ENCODE results near the gene CPNE7. TPM values are rescaled to one million over a fixed set of nuclear protein-coding genes. Genes with fewer than 3 reads are reported as not detected.

The CPNE7 gene
- total and polyA plus RNA-seq, 2 donors (not counting 1 experiment from before 2014, with no cell fraction given): 10.2 to 53.0 TPM

DNA sequence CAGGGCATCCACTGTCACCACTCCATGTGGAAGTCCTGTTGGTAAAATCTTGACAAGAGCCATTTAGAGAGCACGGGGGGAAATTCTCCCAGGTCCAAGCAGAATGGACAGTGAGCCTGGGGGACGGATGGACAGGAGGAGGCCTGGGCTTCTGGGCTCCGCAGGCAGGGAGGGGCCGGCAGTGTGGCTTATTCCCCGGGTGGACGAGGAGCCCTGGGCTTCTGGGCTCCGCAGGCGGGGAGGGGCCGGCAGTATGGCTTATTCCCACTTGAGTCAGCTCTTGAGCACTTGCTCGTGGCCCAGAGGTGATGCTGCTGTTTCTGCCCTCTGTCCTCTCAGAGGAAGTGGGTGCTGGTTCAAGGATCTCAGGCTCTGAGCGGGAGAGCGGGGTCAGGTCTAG, 37.3 kb upstream of the CPNE7 start:
- DNase-seq (ENCODE audit: low read depth in 2 of 2): no peak
- peaks cover 4% of the 10 kb centered on the region for H3K79me2 ChIP-seq (ENCODE audit: control insufficient read depth, insufficient read depth, low read length)
- no peak overlapping the region for H3K9ac ChIP-seq (ENCODE audit: insufficient read depth, low read length)
- no peaks in the 10 kb centered on the region for H3K27me3 ChIP-seq (ENCODE audit: control insufficient read depth, insufficient read depth, low read length)
- peaks cover 28% of the 10 kb centered on the region for H3K36me3 ChIP-seq (ENCODE audit: control insufficient read depth, insufficient read depth, low read length)
- H3K4me2 ChIP-seq (ENCODE audit: extremely low read depth, insufficient read depth, low read length): no peak overlapping the region
- no peak overlapping the region for H2AFZ ChIP-seq (ENCODE audit: low read length)
- H3K4me3 ChIP-seq (replicated peaks in 1 of 4; ENCODE audit: control extremely low read depth in 1 of 4, insufficient read depth in 1 of 4, low read depth in 3 of 4, low read length in 4 of 4): no peak overlapping the region
- H3K27ac ChIP-seq (ENCODE audit: insufficient read depth, low read length): no peak overlapping the region
- H3K9me3 ChIP-seq (ENCODE audit: control insufficient read depth, insufficient read depth, low read depth, low read length): no peaks in the 10 kb centered on the region
- H3K4me1 ChIP-seq (ENCODE audit: control insufficient read depth, extremely low read depth, insufficient read depth, low read length): no peaks in the 10 kb centered on the region
- no peaks in the 10 kb centered on the region for H4K20me1 ChIP-seq (ENCODE audit: control insufficient read depth, extremely low read depth, insufficient read depth, low read length)
- TF ChIP-seq CTCF (conservative IDR thresholded peaks at IDR 0.05 in 1 of 2, IDR thresholded peaks at IDR 0.05 in 1 of 2; ENCODE audit: low read depth in 1 of 2, low read length in 2 of 2) (no peak), EZH2 (IDR thresholded peaks at IDR 0.05; ENCODE audit: low read length, missing control alignments) (no peak)

GRCh38 chr16:89540557-89540956, 35.0 kb upstream of the CPNE7 start:
- H4K20me1 ChIP-seq (ENCODE audit: control insufficient read depth, extremely low read depth, insufficient read depth, low read length): no peaks in the 10 kb centered on the region
- H3K27me3 ChIP-seq (ENCODE audit: control insufficient read depth, insufficient read depth, low read length): no peaks in the 10 kb centered on the region
- no peak overlapping the region for H3K9ac ChIP-seq (ENCODE audit: insufficient read depth, low read length)
- H3K4me1 ChIP-seq (ENCODE audit: control insufficient read depth, extremely low read depth, insufficient read depth, low read length): no peaks in the 10 kb centered on the region
- no peak overlapping the region for H3K4me3 ChIP-seq (replicated peaks in 1 of 4; ENCODE audit: control extremely low read depth in 1 of 4, insufficient read depth in 1 of 4, low read depth in 3 of 4, low read length in 4 of 4)
- H2AFZ ChIP-seq (ENCODE audit: low read length): no peak overlapping the region
- TF ChIP-seq EZH2 (IDR thresholded peaks at IDR 0.05; ENCODE audit: low read length, missing control alignments): no peak
- no peak for TF ChIP-seq CTCF (conservative IDR thresholded peaks at IDR 0.05 in 1 of 2, IDR thresholded peaks at IDR 0.05 in 1 of 2; ENCODE audit: low read depth in 1 of 2, low read length in 2 of 2)
- H3K4me2 ChIP-seq (ENCODE audit: extremely low read depth, insufficient read depth, low read length): no peak overlapping the region
- H3K9me3 ChIP-seq (ENCODE audit: control insufficient read depth, insufficient read depth, low read depth, low read length): no peaks in the 10 kb centered on the region
- peaks cover under 1% of the 10 kb centered on the region for H3K79me2 ChIP-seq (ENCODE audit: control insufficient read depth, insufficient read depth, low read length)
- DNase-seq (ENCODE audit: low read depth in 2 of 2): no peak
- H3K27ac ChIP-seq (ENCODE audit: insufficient read depth, low read length): no peak overlapping the region
- H3K36me3 ChIP-seq (ENCODE audit: control insufficient read depth, insufficient read depth, low read length): peaks cover 21% of the 10 kb centered on the region

- H3K27ac ChIP-seq (ENCODE audit: insufficient read depth, low read length): no peak overlapping the region
- no peaks in the 10 kb centered on the region for H3K27me3 ChIP-seq (ENCODE audit: control insufficient read depth, insufficient read depth, low read length)
- H3K79me2 ChIP-seq (ENCODE audit: control insufficient read depth, insufficient read depth, low read length): no peaks in the 10 kb centered on the region
- H3K4me2 ChIP-seq (ENCODE audit: extremely low read depth, insufficient read depth, low read length): no peak overlapping the region
- DNase-seq (ENCODE audit: low read depth in 2 of 2): no peak
- H4K20me1 ChIP-seq (ENCODE audit: control insufficient read depth, extremely low read depth, insufficient read depth, low read length): no peaks in the 10 kb centered on the region
- no peak overlapping the region for H2AFZ ChIP-seq (ENCODE audit: low read length)
- no peak overlapping the region for H3K9ac ChIP-seq (ENCODE audit: insufficient read depth, low read length)
- H3K4me1 ChIP-seq (ENCODE audit: control insufficient read depth, extremely low read depth, insufficient read depth, low read length): no peaks in the 10 kb centered on the region
- no peaks in the 10 kb centered on the region for H3K9me3 ChIP-seq (ENCODE audit: control insufficient read depth, insufficient read depth, low read depth, low read length)
- no peak overlapping the region for H3K4me3 ChIP-seq (replicated peaks in 1 of 4; ENCODE audit: control extremely low read depth in 1 of 4, insufficient read depth in 1 of 4, low read depth in 3 of 4, low read length in 4 of 4)
- H3K36me3 ChIP-seq (ENCODE audit: control insufficient read depth, insufficient read depth, low read length): peaks cover 21% of the 10 kb centered on the region
- TF ChIP-seq CTCF (conservative IDR thresholded peaks at IDR 0.05 in 1 of 2, IDR thresholded peaks at IDR 0.05 in 1 of 2; ENCODE audit: low read depth in 1 of 2, low read length in 2 of 2) (no peak), EZH2 (IDR thresholded peaks at IDR 0.05; ENCODE audit: low read length, missing control alignments) (no peak)
Measured at GRCh38 chr16:89541792-89542191, 33.8 kb upstream of the CPNE7 start.
